GM12878 (cell line): ENCODE results near the gene KRT12. TPM values are rescaled to one million over a fixed set of nuclear protein-coding genes. Genes with fewer than 3 reads are reported as not detected.

ENCODE experiments used
- BCL3 ChIP-seq: IDR thresholded peaks from 2 replicates; pipeline ENCODE4 v1.6.1; 2011; ENCODE audit warnings: borderline replicate concordance, low read depth, mild to moderate bottlenecking, moderate library complexity, low read length; ENCODE audit not compliant: insufficient read depth, poor library complexity, severe bottlenecking
- JUNB ChIP-seq: IDR thresholded peaks from 2 replicates; pipeline ENCODE4 v1.6.1; 2016; ENCODE audit warnings: antibody characterized with exemption, mild to moderate bottlenecking
- PRDM15 ChIP-seq: fragments of 450-650 bp; formaldehyde crosslinking; IDR thresholded peaks from 2 replicates; pipeline ENCODE4 v1.4.0; 2020; ENCODE audit warnings: mild to moderate bottlenecking, moderate library complexity
- REST ChIP-seq: IDR thresholded peaks from 2 replicates; pipeline ENCODE4 v1.6.1; 2012; ENCODE audit warnings: mild to moderate bottlenecking, low read depth, low read length
- SREBF1 ChIP-seq: IDR thresholded peaks from 2 replicates; pipeline ENCODE4 v1.6.1; 2012; ENCODE audit warnings: mild to moderate bottlenecking, low read length
- TCF7 ChIP-seq: IDR thresholded peaks from 2 replicates; pipeline ENCODE4 v1.6.1; 2014; ENCODE audit warnings: antibody characterized with exemption, borderline replicate concordance
- polyA plus RNA-seq, 11 experiments: library from polyadenylated mRNA; depleted of rRNA in 4 of 11; unstranded in 6 of 11; stranded (reverse) in 5 of 11; fragments of >200 nt; fragmentation: Nextera tagmentation in 4 of 11; fragmentation: Illumina TruSeq in 1 of 11; extraction: Ambion mirVana in 4 of 11; extraction: Trizol in 1 of 11; gene quantifications; 1 replicate in 1 of 11; 2 replicates in 10 of 11; pipeline versions ENCODE4 v1.2.1 to v1.2.3, GENCODE V29; 2011 to 2016; ENCODE audit warnings: inconsistent platforms in 2 of 11, missing spikeins in 2 of 11, low read depth in 1 of 11
- total RNA-seq, 4 experiments: library from RNA; depleted of rRNA in 3 of 4; stranded (reverse); fragments of >200 nt in 3 of 4; fragmentation: Illumina TruSeq in 1 of 4; extraction: Trizol in 1 of 4; gene quantifications; 2 replicates each; pipeline versions ENCODE4 v1.2.1 to v1.2.3, GENCODE V29; 2013 to 2021

KRT12 gene
- total and polyA plus RNA-seq, 10 of the 15 experiments (the other 5 are each of a cell fraction or from before 2014, with no cell fraction given), result not detected

DNA sequence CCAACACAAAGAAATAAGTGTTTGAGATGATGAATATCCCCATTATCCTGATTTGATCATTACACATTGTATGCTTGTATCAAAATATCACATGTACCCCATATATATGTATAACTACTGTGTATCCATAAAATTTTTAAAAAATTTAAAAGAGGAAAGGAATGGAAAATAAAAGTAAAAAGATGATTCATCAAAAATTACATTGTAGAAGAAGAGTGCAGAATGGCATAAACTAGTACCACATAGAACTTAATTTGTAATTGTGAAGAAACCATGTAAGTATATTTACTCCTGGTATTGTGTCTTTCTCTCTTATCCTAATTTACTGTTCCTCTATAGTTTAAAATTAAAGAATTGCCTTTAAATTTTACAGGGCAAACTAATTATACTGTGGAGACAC, 33.1 kb downstream of the KRT12 start (continued):
- TF ChIP-seq REST (no peak), JUNB (no peak), BCL3 (no peak), PRDM15 (CRISPR knock-in tag) (no peak), SREBF1 (no peak), TCF7 (no peak)
